HT-29 (cell line): ENCODE measurements around the gene COPS2. TPM values are rescaled to one million over a fixed set of nuclear protein-coding genes. Genes with fewer than 3 reads are reported as not detected.
"Not testable (repeated sequence)": the region's sequence is repeated elsewhere in the genome, so short reads cannot be mapped to it uniquely, and the experiment has no call there.

Source experiments
- DNase-seq: peaks from one replicate; pipeline ENCODE4 v3.0.0-alpha.2; 2015; ENCODE audit warnings: low spot score
- small RNA-seq: library from RNA; depleted of rRNA; stranded (forward); fragments of <200 nt; gene quantifications from one replicate; pipeline ENCODE3, GENCODE V24; 2014
- total RNA-seq: library from RNA; depleted of rRNA; stranded (reverse); fragments of >200 nt; shearing (Covaris generic); gene quantifications from 2 replicates; pipeline ENCODE4 v1.2.3, GENCODE V29; 2014; rRNA removed

The COPS2 gene
- total RNA-seq, 1 experiment from 2014 or later, result 17.0 TPM

DNA sequence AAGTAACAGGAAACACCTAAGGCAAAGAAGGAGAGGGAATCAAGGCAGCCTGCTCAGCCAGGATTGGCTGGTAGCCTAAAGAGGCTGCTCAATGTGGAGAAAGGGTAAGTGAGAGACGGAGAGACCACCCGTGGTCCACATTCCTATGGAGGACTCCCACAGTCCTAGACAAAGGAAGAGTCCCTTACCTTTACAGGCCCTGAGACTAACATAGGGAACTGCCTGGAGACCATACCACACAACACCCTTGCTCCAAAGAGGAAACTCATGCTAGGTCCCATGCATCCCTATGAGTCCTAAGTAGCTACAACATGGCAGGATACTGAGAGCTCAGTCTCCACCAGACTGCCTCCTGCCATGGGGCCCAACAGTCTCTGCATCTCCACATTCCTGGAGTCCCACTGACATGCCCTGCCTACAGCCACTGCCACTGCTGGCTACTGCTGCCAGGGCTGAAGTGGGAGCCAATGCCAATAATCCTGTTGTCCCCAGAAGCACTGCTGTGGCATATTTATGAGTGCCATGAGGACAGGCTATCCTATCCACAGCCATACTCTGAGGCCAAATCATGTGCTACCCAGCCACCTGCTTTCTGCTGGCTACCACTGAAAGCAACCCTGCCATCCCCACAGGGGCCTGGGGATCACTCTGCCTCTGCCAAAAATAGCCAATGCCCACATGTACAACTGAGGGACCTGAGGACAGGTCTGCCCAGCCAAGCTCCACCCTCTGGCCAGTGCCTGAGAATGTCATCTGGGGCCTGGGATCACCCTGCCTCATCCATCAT, 45.0 kb downstream of the COPS2 start:
- no peak for DNase-seq

- DNase-seq, result no peak
Measured at GRCh38 chr15:49103002-49103401, 52.4 kb downstream of the COPS2 start.

- no peak for DNase-seq
Measured at GRCh38 chr15:49101536-49101935, 53.9 kb downstream of the COPS2 start.

GRCh38 chr15:49096090-49096750, 59.2 kb downstream of the COPS2 start:
- DNase-seq, result no peak

DNA sequence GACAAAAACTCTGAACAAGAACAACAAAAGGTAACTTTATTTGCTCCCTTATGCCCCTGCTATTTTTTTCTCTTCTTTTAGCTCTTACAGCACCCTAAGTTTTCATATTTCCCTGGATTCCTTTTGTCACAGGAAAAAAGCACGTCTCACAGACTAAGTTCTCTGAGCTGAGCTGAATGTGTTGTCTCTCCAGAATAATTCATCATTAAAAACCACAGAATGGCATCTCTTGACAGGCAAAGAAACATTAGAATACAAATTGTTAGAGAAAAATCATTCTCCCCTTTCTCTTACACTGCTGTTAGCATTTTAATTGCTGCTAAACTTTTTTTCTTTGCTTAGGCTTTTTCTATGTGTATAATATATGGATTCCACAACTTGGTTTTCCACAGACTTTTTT, 60.5 kb downstream of the COPS2 start:
- no peak for DNase-seq

- no peak for DNase-seq
Measured at GRCh38 chr15:49093252-49094105, 61.9 kb downstream of the COPS2 start.

DNA sequence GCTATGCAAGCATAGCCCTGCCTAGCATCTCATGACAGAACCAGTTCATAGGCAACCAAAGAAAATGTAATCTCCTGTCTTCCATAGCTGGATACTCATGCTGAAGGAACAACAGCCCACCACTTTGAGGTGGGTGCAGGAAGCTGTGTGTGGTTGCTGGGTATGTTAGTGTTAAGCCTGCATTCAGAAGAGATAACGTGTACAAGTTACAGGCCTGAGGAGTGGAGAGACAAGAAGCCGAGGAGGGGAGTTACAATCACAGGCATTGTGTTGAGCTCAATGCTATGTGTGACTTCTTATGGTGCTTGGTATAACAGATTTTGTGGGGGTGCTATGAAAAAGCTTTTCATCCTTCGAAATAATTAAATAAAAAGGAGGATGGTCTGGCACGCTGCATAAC, 66.4 kb downstream of the COPS2 start:
- DNase-seq, result no peak

GRCh38 chr15:49085696-49086459, 69.5 kb downstream of the COPS2 start:
- DNase-seq, result no peak

DNA sequence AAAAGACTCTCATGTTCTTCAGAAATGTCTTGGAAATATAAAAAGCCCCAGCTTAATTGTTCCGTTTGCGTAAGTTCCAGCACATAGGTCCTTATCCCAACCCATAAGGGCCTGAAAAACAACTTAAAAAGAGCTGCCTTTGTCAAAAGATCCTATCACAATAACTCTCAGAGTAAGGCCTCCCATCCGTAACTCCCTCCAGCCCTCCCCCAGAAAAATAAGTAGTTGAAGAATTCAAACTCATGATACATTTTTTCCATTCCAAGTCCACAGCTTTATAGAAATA, 71.2 kb downstream of the COPS2 start:
- no peak for DNase-seq

DNA sequence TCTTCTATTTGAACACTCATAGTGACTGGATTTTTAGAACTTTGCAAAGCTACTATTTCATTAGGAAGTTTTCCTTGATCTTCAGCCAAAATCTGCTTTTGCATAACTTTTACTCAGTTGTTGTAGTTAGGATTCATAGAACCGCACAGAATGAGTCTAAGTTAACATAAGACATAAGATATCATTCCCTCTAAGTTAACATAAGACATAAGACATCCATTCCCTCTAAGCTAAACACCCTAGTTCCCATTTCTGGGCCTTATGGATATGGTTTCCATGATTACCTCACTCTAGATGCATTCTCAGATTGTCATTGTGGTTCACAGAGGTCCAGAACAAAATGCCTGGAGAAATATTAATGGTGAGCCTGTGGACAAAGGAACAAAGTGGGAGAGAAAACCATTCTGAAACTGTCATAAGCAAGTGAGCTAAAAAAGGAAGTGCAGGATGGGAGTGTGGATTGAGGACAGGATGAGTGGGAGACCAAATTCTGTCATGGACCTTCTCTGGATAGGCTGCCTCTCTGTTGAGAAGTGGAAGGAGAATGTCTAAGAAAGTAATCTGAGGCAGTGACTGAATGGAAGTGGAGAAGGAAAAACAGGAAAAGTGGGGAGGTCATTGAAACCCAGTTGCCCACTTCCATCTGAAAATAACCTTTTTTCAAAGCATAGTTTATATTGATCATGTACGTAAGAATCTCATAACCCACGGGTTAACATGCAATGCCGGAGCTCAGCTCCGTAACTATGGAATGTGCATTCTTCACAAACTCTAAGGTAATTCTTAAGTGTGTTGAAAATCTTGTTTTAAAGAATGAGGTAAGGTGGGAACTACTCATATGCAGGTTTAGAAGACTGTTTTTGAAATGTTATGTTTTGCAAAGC, 71.8 kb downstream of the COPS2 start:
- no peak for DNase-seq

DNA sequence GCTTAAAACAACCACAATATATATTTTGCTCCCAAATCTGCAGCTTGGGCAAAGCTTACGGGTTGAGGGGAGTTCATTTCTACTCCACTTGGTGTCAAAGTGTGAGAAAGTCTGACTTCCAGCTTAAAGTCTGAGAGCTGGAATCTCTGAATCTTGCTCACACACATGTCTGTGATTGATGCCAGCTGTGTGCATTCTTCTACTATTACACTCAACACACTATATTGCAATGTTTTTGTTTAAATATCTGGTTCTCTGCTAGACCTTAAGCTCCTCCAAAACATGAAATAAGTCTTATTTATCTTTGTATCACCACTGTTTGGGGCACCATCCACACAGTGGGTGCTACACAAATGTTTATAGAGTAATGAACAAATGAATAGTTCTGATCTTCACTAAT, 72.4 kb downstream of the COPS2 start:
- DNase-seq, result no peak

- no peak for DNase-seq
Measured at GRCh38 chr15:49079340-49080039, 75.9 kb downstream of the COPS2 start.

GRCh38 chr15:49075881-49076280, 79.5 kb downstream of the COPS2 start:
- no peak for DNase-seq

- DNase-seq, result not testable (repeated sequence)
Measured at GRCh38 chr15:49074589-49075287, 80.7 kb downstream of the COPS2 start.

Small RNA genes lying within 50 kb of the gene (small RNA-seq; reads per million reads assigned to genes)
- not detected for gene MIR4716
- not detected for gene RF00019
- gene RN7SL307P, result not detected

Other genes starting within 250 kb of the COPS2 start
- not detected in 2 replicates for gene SHC4, start 191.7 kb downstream of the COPS2 start, total RNA-seq
- gene SECISBP2L, start 109.2 kb downstream of the COPS2 start, total RNA-seq, result 6.4 and 11.3 TPM in 2 replicates
- 34.7 and 50.4 TPM in 2 replicates for gene GALK2, start 14.6 kb upstream of the COPS2 start, total RNA-seq